ENCODE results near the gene PLD1.
"Not testable (repeated sequence)": the region's sequence is repeated elsewhere in the genome, so short reads cannot be mapped to it uniquely, and the experiment has no call there.

The PLD1 gene

DNA sequence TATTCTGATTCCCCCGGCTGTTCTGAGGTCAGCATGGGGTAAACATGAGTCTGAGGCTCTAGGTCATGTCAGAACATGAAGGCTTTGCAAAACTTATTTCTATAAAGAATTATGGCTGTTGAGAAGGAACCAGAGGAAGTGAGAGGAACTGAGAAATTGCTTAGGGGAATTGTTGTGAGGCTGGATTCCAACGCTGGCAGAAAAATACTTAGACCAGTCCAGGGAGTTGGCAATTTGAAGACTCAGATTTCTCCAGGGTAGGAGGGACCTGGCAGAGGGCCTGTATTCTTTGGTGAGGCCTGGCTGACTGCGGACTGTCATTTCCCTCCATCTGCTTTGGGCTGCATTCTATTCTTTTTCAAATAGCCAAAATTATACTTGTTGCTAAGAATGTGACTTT, 155.5 kb downstream of the PLD1 start:
- peak; percentile 60 for DNase-seq

DNA sequence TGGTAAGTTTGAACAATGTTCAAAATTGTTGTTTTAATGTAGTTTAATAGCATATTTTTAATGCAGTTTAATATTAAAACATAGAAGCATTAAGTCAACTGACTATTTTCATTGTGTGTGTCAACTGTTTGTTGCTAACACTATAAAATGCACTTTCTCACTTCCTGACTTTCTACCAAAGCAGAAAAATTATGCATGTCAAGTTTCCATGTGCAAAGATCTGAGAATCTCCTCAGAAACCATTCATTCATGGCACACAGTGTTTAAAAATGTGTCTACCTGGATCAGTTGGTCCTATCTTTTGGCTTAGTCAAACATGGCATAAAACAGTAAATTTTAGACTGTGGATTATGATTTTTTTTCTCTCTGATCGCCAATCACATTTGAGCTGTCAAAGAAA, 156.0 kb downstream of the PLD1 start:
- no peak for DNase-seq

- DNase-seq, result no peak
These were observed 156.6 kb downstream of the PLD1 start for GRCh38 chr3:171653701-171654100.

DNA sequence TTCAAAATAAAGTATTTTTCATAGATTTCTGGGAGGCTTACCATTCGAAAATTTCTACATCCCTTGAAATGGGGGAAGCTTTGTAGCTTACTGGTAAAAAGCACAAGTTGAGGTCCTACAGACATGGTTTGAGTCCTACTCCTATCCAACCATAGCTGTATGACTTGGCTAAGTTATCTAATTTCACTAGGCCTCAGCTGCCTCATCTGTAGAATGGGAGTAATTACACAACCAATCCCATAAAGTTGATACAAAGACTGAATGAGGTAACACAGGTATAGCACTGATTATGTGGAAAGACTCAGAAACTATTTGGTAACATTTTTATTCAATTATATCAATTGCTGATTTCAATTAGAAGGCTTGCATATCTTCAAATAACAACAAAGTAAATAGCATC, 157.4 kb downstream of the PLD1 start:
- DNase-seq, result no peak

DNA sequence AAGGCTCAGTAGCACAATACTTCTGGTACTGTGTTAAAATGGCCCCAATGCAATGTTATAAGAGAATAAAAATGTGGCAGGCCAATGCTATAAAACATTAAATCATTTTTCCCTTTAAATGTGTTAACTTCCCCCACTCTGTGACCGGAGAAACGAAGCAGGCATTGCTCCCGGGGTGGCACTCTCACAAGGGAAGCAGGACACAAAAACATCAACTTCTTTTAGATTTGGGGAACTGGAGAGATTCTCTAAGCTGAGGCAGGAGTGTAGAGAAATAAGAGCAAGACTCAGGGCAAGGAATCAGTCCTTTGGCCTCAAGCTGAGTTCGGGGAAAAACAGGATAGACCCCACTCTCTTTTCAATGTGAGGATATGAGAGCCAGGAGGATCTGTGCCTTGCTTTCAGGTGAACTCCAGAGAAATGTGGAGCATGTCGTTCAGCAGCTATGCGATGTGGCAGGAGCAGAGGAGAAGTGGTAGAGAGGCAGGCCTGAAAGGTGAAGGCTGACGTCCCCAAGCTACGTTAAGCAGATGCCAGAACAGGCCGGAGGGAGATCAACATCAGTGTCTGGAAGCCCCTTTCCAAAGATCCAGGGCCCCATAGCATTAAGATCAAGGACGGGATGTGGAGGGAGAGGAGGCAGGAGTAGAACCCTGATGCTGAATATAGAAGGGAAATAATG, 160.2 kb downstream of the PLD1 start:
- DNase-seq, result no peak

DNA sequence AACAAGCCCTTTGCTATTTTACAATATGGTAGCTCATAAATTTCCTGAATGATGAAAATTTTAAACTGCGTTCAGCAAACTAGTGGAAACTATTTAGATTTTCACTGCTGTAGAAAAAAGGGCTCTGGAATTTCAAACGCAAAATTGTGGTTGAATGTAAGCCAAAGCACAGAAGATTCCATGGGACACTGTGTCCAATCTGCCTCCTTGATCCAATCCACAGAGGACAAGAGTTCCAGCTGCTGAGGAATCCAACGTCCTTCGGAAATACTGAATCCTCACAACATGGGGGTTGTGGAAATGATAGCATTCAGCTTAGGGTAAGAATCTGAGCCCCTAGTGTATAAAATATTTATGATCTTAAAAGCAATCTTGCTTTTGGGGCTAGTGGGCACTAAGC, 161.0 kb downstream of the PLD1 start:
- no peak for DNase-seq

DNA sequence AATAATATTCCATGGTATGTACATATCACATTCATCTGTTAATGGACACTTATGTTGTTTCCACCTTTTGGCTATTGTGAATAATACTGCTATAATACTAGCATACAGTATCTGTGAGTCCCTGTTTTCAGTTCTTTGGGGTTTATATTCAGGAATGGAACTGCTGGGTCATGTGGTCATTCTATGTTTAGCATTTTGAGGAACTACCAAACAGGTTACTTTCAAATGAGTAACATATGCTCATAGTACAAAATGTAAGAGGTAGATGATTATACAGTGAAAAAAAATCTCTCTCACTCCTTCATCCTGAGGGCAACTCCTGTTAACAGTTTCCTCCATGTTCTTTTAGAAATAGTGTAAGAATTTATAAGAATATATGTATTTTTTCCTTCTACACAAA, 162.2 kb downstream of the PLD1 start:
- DNase-seq, result no peak

- peak; percentile 61 for DNase-seq
These were observed 163.7 kb downstream of the PLD1 start for GRCh38 chr3:171646357-171647133.

GRCh38 chr3:171644681-171645080, 165.6 kb downstream of the PLD1 start:
- DNase-seq, result no peak

GRCh38 chr3:171643681-171644080, 166.6 kb downstream of the PLD1 start:
- no peak for DNase-seq

- no peak for DNase-seq
These were observed 167.2 kb downstream of the PLD1 start for GRCh38 chr3:171643033-171643432.

- no peak for DNase-seq
These were observed 169.5 kb downstream of the PLD1 start for GRCh38 chr3:171640520-171641412.

DNA sequence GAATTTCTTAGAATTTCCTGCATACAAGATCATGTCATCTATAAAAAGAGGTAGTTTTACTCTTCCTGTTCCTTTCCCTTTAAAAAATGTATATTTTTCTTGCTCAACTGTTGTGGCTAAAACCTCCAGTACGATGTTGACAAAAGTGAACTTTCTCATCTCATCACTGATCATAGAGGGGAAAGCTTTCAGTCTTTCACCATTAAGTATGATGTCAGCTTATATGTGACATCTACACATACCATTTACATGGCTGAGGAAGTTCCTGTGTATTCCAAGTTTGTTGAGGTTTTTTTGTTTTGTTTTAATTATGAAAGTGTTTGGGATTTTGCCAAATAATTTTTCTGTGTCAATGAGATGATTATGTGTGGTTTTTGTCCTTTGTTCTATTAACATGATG, 173.6 kb downstream of the PLD1 start:
- no peak for DNase-seq

DNA sequence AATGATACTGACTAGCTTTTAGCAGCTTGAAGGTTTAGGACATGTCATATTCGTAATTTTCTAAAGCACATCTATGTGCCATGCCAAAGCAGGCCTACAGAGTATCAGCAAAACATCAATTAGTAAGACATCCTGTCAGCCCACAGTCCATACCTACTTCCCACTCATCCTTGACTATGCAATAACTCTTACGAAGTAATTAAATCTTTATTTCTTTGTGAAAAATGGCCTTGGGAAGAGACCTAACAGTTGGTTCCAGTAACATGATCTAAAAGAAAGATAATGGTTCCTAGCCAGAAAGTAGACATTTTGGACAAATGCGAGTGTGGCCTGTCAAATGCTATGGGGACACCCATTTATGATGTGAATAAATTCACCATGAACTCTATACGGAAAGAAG, 177.5 kb downstream of the PLD1 start:
- no peak for DNase-seq

GRCh38 chr3:171626799-171627198, 183.5 kb downstream of the PLD1 start:
- not testable (repeated sequence) for DNase-seq

- no peak for DNase-seq
These were observed 188.2 kb downstream of the PLD1 start for GRCh38 chr3:171622126-171622525.

DNA sequence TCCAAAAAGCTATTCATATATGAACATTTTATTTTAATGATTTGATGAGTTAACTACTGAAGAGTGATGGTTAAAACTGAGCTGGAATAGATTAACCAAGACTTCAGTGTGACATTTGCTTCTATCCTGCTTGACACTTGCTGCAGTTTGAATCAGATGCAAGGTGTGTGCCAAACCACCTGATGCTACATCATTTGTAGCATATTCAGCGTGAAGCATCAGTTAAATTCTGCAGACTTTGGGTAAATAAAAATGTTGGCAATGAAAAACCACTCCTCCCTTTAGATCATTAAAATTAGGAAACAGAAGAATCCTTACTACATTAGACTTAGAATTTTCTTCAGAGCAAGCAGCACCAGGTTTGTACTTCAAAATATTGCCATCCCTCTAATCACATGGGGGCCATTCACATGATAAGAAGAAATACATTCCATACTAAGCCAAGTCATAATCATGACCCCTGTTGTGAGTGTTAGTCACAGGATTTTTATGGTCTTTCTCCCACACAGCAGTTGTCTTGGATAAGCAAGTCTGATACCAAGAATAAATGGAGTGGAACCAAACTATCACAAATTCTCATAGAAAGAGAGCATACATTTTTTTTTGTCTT, 189.4 kb downstream of the PLD1 start:
- no peak for DNase-seq

DNA sequence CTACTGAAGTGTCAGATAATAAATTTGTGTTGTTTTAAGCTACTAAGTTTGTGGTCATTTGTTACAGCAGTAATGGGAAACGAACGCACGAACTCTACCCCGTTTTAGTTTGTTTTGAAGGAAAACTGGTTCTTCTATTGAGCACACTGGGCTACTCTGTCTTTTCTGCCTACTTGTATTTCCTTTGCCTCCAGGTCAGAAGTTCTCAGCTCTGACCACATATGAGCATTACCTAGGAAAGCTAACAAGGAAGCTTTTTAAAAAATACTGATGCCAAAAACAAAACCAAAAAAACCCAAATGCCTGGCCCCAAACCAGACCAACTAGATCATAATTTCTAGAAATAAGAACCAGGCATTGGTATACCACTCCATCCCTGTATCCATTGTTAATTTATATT, 193.5 kb downstream of the PLD1 start:
- no peak for DNase-seq

- DNase-seq, result no peak
These were observed 194.6 kb downstream of the PLD1 start for GRCh38 chr3:171615686-171616085.

- DNase-seq, result no peak
These were observed 195.0 kb downstream of the PLD1 start for GRCh38 chr3:171615281-171615680.

DNA sequence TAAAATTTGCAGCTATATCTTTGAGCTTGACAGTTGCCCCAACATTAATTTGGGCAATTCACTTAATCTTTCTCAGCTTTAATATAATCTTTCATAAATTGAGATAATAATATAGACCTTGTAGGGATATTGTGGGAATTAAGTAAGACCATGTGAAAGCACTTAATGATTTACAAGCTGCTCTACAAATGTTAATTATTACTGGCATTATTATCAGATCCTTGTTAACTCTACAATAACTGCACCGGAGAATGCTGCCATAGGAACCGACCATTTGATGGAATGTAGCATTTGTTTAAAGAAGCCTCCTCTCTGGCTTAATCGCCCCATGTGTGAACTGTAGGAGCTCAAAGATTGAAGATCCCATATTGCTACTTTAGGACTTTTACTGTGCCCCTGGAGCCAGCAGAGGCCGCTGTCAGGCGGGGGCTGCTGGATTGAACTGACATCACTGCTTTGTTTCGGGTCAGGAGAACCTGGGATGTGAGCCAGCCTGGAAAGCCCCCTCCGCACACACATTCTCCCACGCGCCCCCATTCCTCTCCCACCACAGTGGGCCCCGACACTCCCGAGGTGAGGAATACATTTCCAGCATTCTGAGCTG, 195.9 kb downstream of the PLD1 start:
- DNase-seq, result peak; percentile 37

- no peak for DNase-seq
These were observed 202.8 kb downstream of the PLD1 start for GRCh38 chr3:171607452-171607851.

Data from midbrain (tissue), 1 donor.